ENCODE data around the gene FGF4.

DNA sequence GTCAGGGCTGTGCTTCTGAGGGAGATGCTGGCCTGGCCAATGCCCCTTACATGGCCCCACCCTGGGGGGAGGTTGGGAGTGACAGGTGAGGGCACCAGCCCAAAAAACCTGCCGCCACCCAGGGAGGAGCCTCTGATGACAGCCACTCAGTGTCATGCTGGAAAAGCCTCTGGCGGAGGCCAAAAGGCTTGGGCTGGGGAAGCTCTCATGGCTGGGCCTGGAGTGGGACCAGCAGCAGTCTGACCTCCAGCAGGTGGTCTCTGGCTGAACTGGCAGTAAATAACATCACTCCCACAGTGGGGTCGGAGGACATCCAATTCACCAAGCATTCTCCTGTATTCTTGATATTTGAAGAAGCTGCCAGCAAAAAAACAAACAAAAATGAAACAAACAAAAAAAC, 24.0 kb upstream of the FGF4 start:
- no peak for TF ChIP-seq POLR2A (IDR thresholded peaks at IDR 0.05)
- TF ChIP-seq, protein P1, sequence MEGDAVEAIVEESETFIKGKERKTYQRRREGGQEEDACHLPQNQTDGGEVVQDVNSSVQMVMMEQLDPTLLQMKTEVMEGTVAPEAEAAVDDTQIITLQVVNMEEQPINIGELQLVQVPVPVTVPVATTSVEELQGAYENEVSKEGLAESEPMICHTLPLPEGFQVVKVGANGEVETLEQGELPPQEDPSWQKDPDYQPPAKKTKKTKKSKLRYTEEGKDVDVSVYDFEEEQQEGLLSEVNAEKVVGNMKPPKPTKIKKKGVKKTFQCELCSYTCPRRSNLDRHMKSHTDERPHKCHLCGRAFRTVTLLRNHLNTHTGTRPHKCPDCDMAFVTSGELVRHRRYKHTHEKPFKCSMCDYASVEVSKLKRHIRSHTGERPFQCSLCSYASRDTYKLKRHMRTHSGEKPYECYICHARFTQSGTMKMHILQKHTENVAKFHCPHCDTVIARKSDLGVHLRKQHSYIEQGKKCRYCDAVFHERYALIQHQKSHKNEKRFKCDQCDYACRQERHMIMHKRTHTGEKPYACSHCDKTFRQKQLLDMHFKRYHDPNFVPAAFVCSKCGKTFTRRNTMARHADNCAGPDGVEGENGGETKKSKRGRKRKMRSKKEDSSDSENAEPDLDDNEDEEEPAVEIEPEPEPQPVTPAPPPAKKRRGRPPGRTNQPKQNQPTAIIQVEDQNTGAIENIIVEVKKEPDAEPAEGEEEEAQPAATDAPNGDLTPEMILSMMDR (IDR thresholded peaks at IDR 0.05): no peak
